Loucy (cell line): ENCODE results near the gene LSR.

Experiments
- EZH2phosphoT487 ChIP-seq: fragments of 200-600 bp; IDR thresholded peaks from 2 replicates; pipeline ENCODE4 v1.6.1; 2018; ENCODE audit warnings: antibody characterized with exemption, mild to moderate bottlenecking, moderate library complexity, borderline replicate concordance
- TF ChIP-seq, protein P1 (sequence below): fragments of 200-600 bp; sonication (generic); conservative IDR thresholded peaks from 2 replicates; pipeline ENCODE4 v1.5.1; 2014; ENCODE audit warnings: mild to moderate bottlenecking, antibody characterized with exemption, low read length

DNA sequence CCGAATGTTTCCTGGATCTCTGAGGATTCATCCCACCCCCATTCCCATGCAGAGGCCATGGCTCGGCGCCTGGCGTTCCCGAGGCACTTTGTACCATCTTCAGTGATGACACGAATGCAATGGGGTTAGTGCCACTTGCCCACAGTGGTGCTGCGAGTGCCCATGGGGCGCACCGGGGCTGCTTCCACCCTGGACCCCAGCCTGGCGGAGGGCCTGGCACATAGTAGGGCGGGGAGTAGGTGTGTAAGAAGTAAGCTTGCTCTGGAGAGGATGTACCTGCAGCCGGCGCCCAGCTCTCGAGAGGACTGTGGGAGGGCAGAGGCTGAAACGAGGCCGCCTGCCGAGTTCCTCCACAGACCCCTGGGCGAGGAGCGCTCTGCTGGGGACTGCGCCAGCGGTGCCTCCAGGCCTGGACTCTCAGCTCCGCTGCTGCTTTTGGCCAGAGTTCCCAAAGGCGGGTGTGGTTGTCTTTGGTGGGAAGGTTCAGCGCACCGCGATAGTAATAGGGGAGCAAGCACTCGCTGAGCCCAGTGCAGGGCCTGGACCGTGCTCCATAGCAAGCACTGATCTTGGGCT, 28.0 kb downstream of the LSR start:
- TF ChIP-seq, protein P1, sequence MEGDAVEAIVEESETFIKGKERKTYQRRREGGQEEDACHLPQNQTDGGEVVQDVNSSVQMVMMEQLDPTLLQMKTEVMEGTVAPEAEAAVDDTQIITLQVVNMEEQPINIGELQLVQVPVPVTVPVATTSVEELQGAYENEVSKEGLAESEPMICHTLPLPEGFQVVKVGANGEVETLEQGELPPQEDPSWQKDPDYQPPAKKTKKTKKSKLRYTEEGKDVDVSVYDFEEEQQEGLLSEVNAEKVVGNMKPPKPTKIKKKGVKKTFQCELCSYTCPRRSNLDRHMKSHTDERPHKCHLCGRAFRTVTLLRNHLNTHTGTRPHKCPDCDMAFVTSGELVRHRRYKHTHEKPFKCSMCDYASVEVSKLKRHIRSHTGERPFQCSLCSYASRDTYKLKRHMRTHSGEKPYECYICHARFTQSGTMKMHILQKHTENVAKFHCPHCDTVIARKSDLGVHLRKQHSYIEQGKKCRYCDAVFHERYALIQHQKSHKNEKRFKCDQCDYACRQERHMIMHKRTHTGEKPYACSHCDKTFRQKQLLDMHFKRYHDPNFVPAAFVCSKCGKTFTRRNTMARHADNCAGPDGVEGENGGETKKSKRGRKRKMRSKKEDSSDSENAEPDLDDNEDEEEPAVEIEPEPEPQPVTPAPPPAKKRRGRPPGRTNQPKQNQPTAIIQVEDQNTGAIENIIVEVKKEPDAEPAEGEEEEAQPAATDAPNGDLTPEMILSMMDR = no peak
- no peak for TF ChIP-seq EZH2phosphoT487
